Stimulated activated CD4-positive, alpha-beta T cell treated with anti-CD3 and anti-CD28 coated beads, Interleukin-1b, Interleukin-23, amount 100 ng/mL, for 48 hours (primary cell): ENCODE results near the gene CROT.
"Not testable (repeated sequence)": the region's sequence is repeated elsewhere in the genome, so short reads cannot be mapped to it uniquely, and the experiment has no call there.

Experiments
- DNase-seq: peaks from one replicate; pipeline ENCODE4 v3.0.0-alpha.2; 2020

CROT gene

GRCh38 chr7:87345166-87345927, at the start of gene CROT:
TSS of gene CROT (plus strand) at chr7:87345664. CDS start at chr7:87349069, 3,405 bp downstream.
- peak; percentile 94 for DNase-seq

- no peak for DNase-seq
These were observed 44.7 kb upstream of the CROT start for GRCh38 chr7:87300756-87301155.

- DNase-seq, result no peak
These were observed 34.6 kb upstream of the CROT start for GRCh38 chr7:87310790-87311419.

- DNase-seq, result peak; percentile 55
These were observed 33.1 kb upstream of the CROT start for GRCh38 chr7:87312215-87312865.

- DNase-seq, result no peak
These were observed 29.3 kb upstream of the CROT start for GRCh38 chr7:87316097-87316700.

- DNase-seq, result no peak
These were observed 28.5 kb upstream of the CROT start for GRCh38 chr7:87316846-87317552.

GRCh38 chr7:87317691-87318245, 27.7 kb upstream of the CROT start:
- no peak for DNase-seq

GRCh38 chr7:87318741-87319140, 26.7 kb upstream of the CROT start:
- no peak for DNase-seq

- not testable (repeated sequence) for DNase-seq
These were observed 26.3 kb upstream of the CROT start for GRCh38 chr7:87319154-87319581.

- DNase-seq, result no peak
These were observed 22.6 kb upstream of the CROT start for GRCh38 chr7:87322912-87323311.

GRCh38 chr7:87325576-87326370, 19.7 kb upstream of the CROT start:
- DNase-seq, result no peak

GRCh38 chr7:87328281-87328680, 17.2 kb upstream of the CROT start:
- no peak for DNase-seq

GRCh38 chr7:87330316-87330715, 15.1 kb upstream of the CROT start:
- DNase-seq, result no peak

- no peak for DNase-seq
These were observed 14.5 kb upstream of the CROT start for GRCh38 chr7:87330942-87331341.

GRCh38 chr7:87331687-87332252, 13.7 kb upstream of the CROT start:
- no peak for DNase-seq

GRCh38 chr7:87332321-87332720, 13.1 kb upstream of the CROT start:
- DNase-seq, result no peak

GRCh38 chr7:87336136-87336535, 9.3 kb upstream of the CROT start:
- DNase-seq, result no peak

- no peak for DNase-seq
These were observed 8.1 kb upstream of the CROT start for GRCh38 chr7:87337331-87337730.

- no peak for DNase-seq
These were observed 6.0 kb upstream of the CROT start for GRCh38 chr7:87339373-87339897.

- no peak for DNase-seq
These were observed 4.0 kb upstream of the CROT start for GRCh38 chr7:87341441-87341840.

GRCh38 chr7:87342231-87342630, 3.2 kb upstream of the CROT start:
- no peak for DNase-seq
